Body of pancreas (tissue), 4 donors: Measurements from ENCODE around the gene FOXR2.

Source experiments
- CTCF ChIP-seq, 7 experiments: fragments of 450-650 bp in 4 of 7; fragments of 200-600 bp in 3 of 7; sonication (generic) in 3 of 7; IDR thresholded peaks; one replicate each; pipeline ENCODE4 v1.5.1; 2016 to 2019; ENCODE audit warnings: antibody characterized with exemption in 7 of 7
- POLR2A ChIP-seq, 3 donors: fragments of 450-650 bp; IDR thresholded peaks; one replicate each; pipeline ENCODE4 v1.6.1; 2016; ENCODE audit warnings: antibody characterized with exemption in 3 of 3, mild to moderate bottlenecking in 2 of 3

DNA sequence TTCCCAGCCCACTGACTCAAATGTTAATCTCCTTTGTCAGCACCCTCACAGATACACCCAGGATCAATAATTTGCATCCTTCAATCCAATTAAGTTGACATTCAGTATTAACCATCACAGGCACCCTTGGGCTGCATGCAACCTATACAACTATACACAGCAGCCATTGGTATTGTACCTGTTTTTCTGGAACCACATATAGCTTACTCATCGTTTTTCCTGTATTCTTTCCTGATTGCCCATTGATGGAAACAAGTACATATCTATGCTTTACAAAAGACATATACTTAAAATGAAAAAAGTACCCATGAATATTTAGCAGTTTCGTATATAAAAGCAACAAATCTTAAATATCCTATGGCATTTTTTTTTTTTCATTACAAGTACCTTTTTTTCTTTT lies 3.7 kb upstream of the FOXR2 start:
- TF ChIP-seq CTCF (IDR thresholded peaks at IDR 0.05) (no peak), POLR2A (IDR thresholded peaks at IDR 0.05) (no peak)
